ENCODE measurements around the gene DLGAP4. TPM values are rescaled to one million over a fixed set of nuclear protein-coding genes. Genes with fewer than 3 reads are reported as not detected.
A peak's percentile ranks its signal among the peaks of the same experiment; 100 is the strongest.

The DLGAP4 gene
- polyA plus RNA-seq, 4 donors: 24.3 to 37.9 (median 28.3) TPM

- FAIRE-seq (no peak), DNase-seq (peak in 1 of 2 donors; percentile 12)
- H3K36me3 ChIP-seq (ENCODE audit: control insufficient read depth in 3 of 3, insufficient read depth in 2 of 3, low read depth in 1 of 3, low read length in 3 of 3): no peaks in the 10 kb centered on the region
- peaks cover 0 to 14% (median 0%) of the 10 kb centered on the region in 3 donors for H3K27me3 ChIP-seq (ENCODE audit: control insufficient read depth in 3 of 3, insufficient read depth in 3 of 3, low read length in 3 of 3)
- H3K4me3 ChIP-seq (ENCODE audit: low read depth in 1 of 3, low read length in 3 of 3): no peak overlapping the region
- no peaks in the 10 kb centered on the region for H3K9me3 ChIP-seq (ENCODE audit: control insufficient read depth in 2 of 2, insufficient read depth in 1 of 2, low read depth in 1 of 2, low read length in 1 of 2)
- 63 to 72% (median 68%) methylated on average over 12 of the region's 12 CpGs for WGBS, 3 donors
- H3K4me1 ChIP-seq (ENCODE audit: control insufficient read depth in 3 of 3, insufficient read depth in 2 of 3, low read depth in 1 of 3, low read length in 2 of 3): no peaks in the 10 kb centered on the region
- no peak overlapping the region for H3K27ac ChIP-seq (ENCODE audit: low read depth in 1 of 3, low read length in 2 of 3)
Observed at GRCh38 chr20:36273414-36274180, 32.5 kb upstream of the DLGAP4 start.

GRCh38 chr20:36274181-36274841, 31.8 kb upstream of the DLGAP4 start:
- FAIRE-seq (no peak), DNase-seq (no peak)
- Histone ChIP-seq H3K27me3 (ENCODE audit: control insufficient read depth in 3 of 3, insufficient read depth in 3 of 3, low read length in 3 of 3) (peaks cover 0 to 14% (median 0%) of the 10 kb centered on the region in 3 donors), H3K36me3 (ENCODE audit: control insufficient read depth in 3 of 3, insufficient read depth in 2 of 3, low read depth in 1 of 3, low read length in 3 of 3) (no peaks in the 10 kb centered on the region), H3K4me3 (ENCODE audit: low read depth in 1 of 3, low read length in 3 of 3) (no peak overlapping the region), H3K27ac (ENCODE audit: low read depth in 1 of 3, low read length in 2 of 3) (no peak overlapping the region), H3K9me3 (ENCODE audit: control insufficient read depth in 2 of 2, insufficient read depth in 1 of 2, low read depth in 1 of 2, low read length in 1 of 2) (no peaks in the 10 kb centered on the region), H3K4me1 (ENCODE audit: control insufficient read depth in 3 of 3, insufficient read depth in 2 of 3, low read depth in 1 of 3, low read length in 2 of 3) (no peaks in the 10 kb centered on the region)
- 50 to 54% (median 52%) methylated on average over 20 of the region's 20 CpGs for WGBS, 3 donors

- peaks cover 0 to 14% (median 0%) of the 10 kb centered on the region in 3 donors for H3K27me3 ChIP-seq (ENCODE audit: control insufficient read depth in 3 of 3, insufficient read depth in 3 of 3, low read length in 3 of 3)
- DNase-seq (no peak), FAIRE-seq (no peak)
- H3K27ac ChIP-seq (ENCODE audit: low read depth in 1 of 3, low read length in 2 of 3): no peak overlapping the region
- no peaks in the 10 kb centered on the region for H3K36me3 ChIP-seq (ENCODE audit: control insufficient read depth in 3 of 3, insufficient read depth in 2 of 3, low read depth in 1 of 3, low read length in 3 of 3)
- no peaks in the 10 kb centered on the region for H3K9me3 ChIP-seq (ENCODE audit: control insufficient read depth in 2 of 2, insufficient read depth in 1 of 2, low read depth in 1 of 2, low read length in 1 of 2)
- no peak overlapping the region for H3K4me3 ChIP-seq (ENCODE audit: low read depth in 1 of 3, low read length in 3 of 3)
- H3K4me1 ChIP-seq (ENCODE audit: control insufficient read depth in 3 of 3, insufficient read depth in 2 of 3, low read depth in 1 of 3, low read length in 2 of 3): no peaks in the 10 kb centered on the region
- 51 to 62% (median 58%) methylated on average over 5 of the region's 5 CpGs for WGBS, 3 donors
Observed at GRCh38 chr20:36275011-36275410, 31.1 kb upstream of the DLGAP4 start.

- Histone ChIP-seq H3K4me3 (ENCODE audit: low read depth in 1 of 3, low read length in 3 of 3) (no peak overlapping the region), H3K27ac (ENCODE audit: low read depth in 1 of 3, low read length in 2 of 3) (no peak overlapping the region), H3K4me1 (ENCODE audit: control insufficient read depth in 3 of 3, insufficient read depth in 2 of 3, low read depth in 1 of 3, low read length in 2 of 3) (no peaks in the 10 kb centered on the region), H3K36me3 (ENCODE audit: control insufficient read depth in 3 of 3, insufficient read depth in 2 of 3, low read depth in 1 of 3, low read length in 3 of 3) (no peaks in the 10 kb centered on the region), H3K9me3 (ENCODE audit: control insufficient read depth in 2 of 2, insufficient read depth in 1 of 2, low read depth in 1 of 2, low read length in 1 of 2) (no peaks in the 10 kb centered on the region), H3K27me3 (ENCODE audit: control insufficient read depth in 3 of 3, insufficient read depth in 3 of 3, low read length in 3 of 3) (peaks cover 0 to 14% (median 4%) of the 10 kb centered on the region in 3 donors)
- WGBS, 3 donors: 75 to 80% (median 80%) methylated on average over 12 of the region's 12 CpGs
- FAIRE-seq: no peak
- no peak for DNase-seq
Observed at GRCh38 chr20:36275441-36276189, 30.5 kb upstream of the DLGAP4 start.

- FAIRE-seq (no peak), DNase-seq (no peak)
- no peak overlapping the region for H3K4me3 ChIP-seq (ENCODE audit: low read depth in 1 of 3, low read length in 3 of 3)
- no peak overlapping the region for H3K27ac ChIP-seq (ENCODE audit: low read depth in 1 of 3, low read length in 2 of 3)
- no peaks in the 10 kb centered on the region for H3K9me3 ChIP-seq (ENCODE audit: control insufficient read depth in 2 of 2, insufficient read depth in 1 of 2, low read depth in 1 of 2, low read length in 1 of 2)
- WGBS, 3 donors: 58 to 71% (median 66%) methylated on average over 9 of the region's 9 CpGs
- peaks cover 0 to 18% (median 4%) of the 10 kb centered on the region in 3 donors for H3K27me3 ChIP-seq (ENCODE audit: control insufficient read depth in 3 of 3, insufficient read depth in 3 of 3, low read length in 3 of 3)
- H3K4me1 ChIP-seq (ENCODE audit: control insufficient read depth in 3 of 3, insufficient read depth in 2 of 3, low read depth in 1 of 3, low read length in 2 of 3): no peaks in the 10 kb centered on the region
- H3K36me3 ChIP-seq (ENCODE audit: control insufficient read depth in 3 of 3, insufficient read depth in 2 of 3, low read depth in 1 of 3, low read length in 3 of 3): no peaks in the 10 kb centered on the region
Observed at GRCh38 chr20:36277546-36277945, 28.6 kb upstream of the DLGAP4 start.

GRCh38 chr20:36279362-36279761, 26.8 kb upstream of the DLGAP4 start:
- Histone ChIP-seq H3K9me3 (ENCODE audit: control insufficient read depth in 2 of 2, insufficient read depth in 1 of 2, low read depth in 1 of 2, low read length in 1 of 2) (no peaks in the 10 kb centered on the region), H3K4me3 (ENCODE audit: low read depth in 1 of 3, low read length in 3 of 3) (no peak overlapping the region), H3K27me3 (ENCODE audit: control insufficient read depth in 3 of 3, insufficient read depth in 3 of 3, low read length in 3 of 3) (peaks cover 0 to 15% (median 4%) of the 10 kb centered on the region in 3 donors), H3K27ac (ENCODE audit: low read depth in 1 of 3, low read length in 2 of 3) (no peak overlapping the region), H3K4me1 (ENCODE audit: control insufficient read depth in 3 of 3, insufficient read depth in 2 of 3, low read depth in 1 of 3, low read length in 2 of 3) (no peaks in the 10 kb centered on the region), H3K36me3 (ENCODE audit: control insufficient read depth in 3 of 3, insufficient read depth in 2 of 3, low read depth in 1 of 3, low read length in 3 of 3) (no peaks in the 10 kb centered on the region)
- FAIRE-seq: no peak
- DNase-seq: no peak
- 71 to 78% (median 75%) methylated on average over 5 of the region's 5 CpGs for WGBS, 3 donors

- Histone ChIP-seq H3K4me1 (ENCODE audit: control insufficient read depth in 3 of 3, insufficient read depth in 2 of 3, low read depth in 1 of 3, low read length in 2 of 3) (no peaks in the 10 kb centered on the region), H3K4me3 (ENCODE audit: low read depth in 1 of 3, low read length in 3 of 3) (no peak overlapping the region), H3K36me3 (ENCODE audit: control insufficient read depth in 3 of 3, insufficient read depth in 2 of 3, low read depth in 1 of 3, low read length in 3 of 3) (no peaks in the 10 kb centered on the region), H3K27me3 (ENCODE audit: control insufficient read depth in 3 of 3, insufficient read depth in 3 of 3, low read length in 3 of 3) (peaks cover 0 to 11% (median 4%) of the 10 kb centered on the region in 3 donors), H3K27ac (ENCODE audit: low read depth in 1 of 3, low read length in 2 of 3) (no peak overlapping the region), H3K9me3 (ENCODE audit: control insufficient read depth in 2 of 2, insufficient read depth in 1 of 2, low read depth in 1 of 2, low read length in 1 of 2) (no peaks in the 10 kb centered on the region)
- 68 to 78% (median 72%) methylated on average over 6 of the region's 6 CpGs for WGBS, 3 donors
- DNase-seq: no peak
- FAIRE-seq: no peak
Observed at GRCh38 chr20:36279776-36280175, 26.4 kb upstream of the DLGAP4 start.

- FAIRE-seq (no peak), DNase-seq (no peak)
- H3K27ac ChIP-seq (ENCODE audit: low read depth in 1 of 3, low read length in 2 of 3): no peak overlapping the region
- H3K27me3 ChIP-seq (ENCODE audit: control insufficient read depth in 3 of 3, insufficient read depth in 3 of 3, low read length in 3 of 3): peaks cover 0 to 10% (median 4%) of the 10 kb centered on the region in 3 donors
- WGBS, 3 donors: 81 to 84% (median 84%) methylated on average over 10 of the region's 10 CpGs
- no peaks in the 10 kb centered on the region for H3K9me3 ChIP-seq (ENCODE audit: control insufficient read depth in 2 of 2, insufficient read depth in 1 of 2, low read depth in 1 of 2, low read length in 1 of 2)
- H3K4me3 ChIP-seq (ENCODE audit: low read depth in 1 of 3, low read length in 3 of 3): no peak overlapping the region
- no peaks in the 10 kb centered on the region for H3K4me1 ChIP-seq (ENCODE audit: control insufficient read depth in 3 of 3, insufficient read depth in 2 of 3, low read depth in 1 of 3, low read length in 2 of 3)
- H3K36me3 ChIP-seq (ENCODE audit: control insufficient read depth in 3 of 3, insufficient read depth in 2 of 3, low read depth in 1 of 3, low read length in 3 of 3): no peaks in the 10 kb centered on the region
Observed at GRCh38 chr20:36281785-36282380, 24.3 kb upstream of the DLGAP4 start.
